Measurements from ENCODE around the gene NOP14.
A peak's percentile ranks its signal among the peaks of the same experiment; 100 is the strongest.
"Not testable (repeated sequence)": the region's sequence is repeated elsewhere in the genome, so short reads cannot be mapped to it uniquely, and the experiment has no call there.

The NOP14 gene

DNA sequence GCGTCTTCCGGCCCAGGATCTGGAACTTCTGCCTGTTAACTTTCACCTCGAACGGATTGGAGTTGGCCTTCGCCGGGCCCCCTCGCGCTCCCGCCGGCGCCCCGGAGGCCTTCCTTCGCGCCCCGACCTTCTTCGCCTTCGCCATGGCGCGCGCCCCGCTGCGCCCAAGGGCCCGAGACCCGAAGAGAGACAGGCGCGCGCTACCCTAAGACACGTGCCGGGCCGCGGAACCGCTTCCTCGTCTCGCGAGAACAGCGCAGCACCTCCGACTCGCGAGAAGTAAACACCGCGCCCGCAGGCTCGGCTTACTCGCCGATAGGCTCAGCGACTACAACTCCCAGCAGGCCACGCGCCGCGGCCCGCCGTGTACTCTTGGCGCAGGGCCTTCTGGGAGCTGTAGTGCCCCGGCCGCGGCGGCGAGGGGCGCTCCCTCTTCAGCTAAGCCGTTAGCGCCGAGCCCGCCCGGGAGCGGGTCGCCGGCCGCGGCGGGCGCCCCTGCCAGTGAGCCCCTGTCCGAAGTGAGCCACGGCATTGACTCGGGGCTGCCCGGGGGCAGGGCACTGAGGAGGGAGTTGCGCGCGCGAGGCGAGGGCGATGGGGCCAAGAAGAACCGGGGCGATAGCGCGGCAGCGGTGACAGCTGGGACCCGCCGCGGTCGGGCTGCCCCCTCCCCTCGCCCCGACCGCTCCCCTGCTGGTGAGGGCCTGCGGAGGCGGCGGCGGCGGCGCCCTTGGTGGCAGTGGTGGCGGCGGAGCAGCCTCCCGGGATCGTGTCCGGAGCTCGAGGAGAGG is at the start of gene NOP14, which contains the start of gene GRK4:
NOP14 (minus strand) TSS at position 232 of the 791 bp plus-strand sequence; CDS start at position 145, 87 bp downstream.
GRK4 (plus strand) TSS at position 397 of the 791 bp plus-strand sequence. CDS start 500 bp downstream, outside the sequence.
- Histone ChIP-seq H3K9ac (ENCODE audit: low read depth, low read length) (peak within 1 kb of the TSS; percentile 84), H3K36me3 (ENCODE audit: insufficient read depth, low read depth, low read length) (peaks cover 7% of the 10 kb centered on the region), H3K4me1 (ENCODE audit: insufficient read depth, low read length) (peaks cover 3% of the 10 kb centered on the region), H3K27ac (ENCODE audit: low read length) (peak within 1 kb of the TSS; percentile 49), H3K4me3 (ENCODE audit: low read length) (peak within 1 kb of the TSS; percentile 93), H3K27me3 (ENCODE audit: insufficient read depth, low read length) (peaks cover 16% of the 10 kb centered on the region), H3K9me3 (ENCODE audit: insufficient read depth, low read depth, low read length) (no peaks in the 10 kb centered on the region; the same call in 1 of the 2 replicates)

DNA sequence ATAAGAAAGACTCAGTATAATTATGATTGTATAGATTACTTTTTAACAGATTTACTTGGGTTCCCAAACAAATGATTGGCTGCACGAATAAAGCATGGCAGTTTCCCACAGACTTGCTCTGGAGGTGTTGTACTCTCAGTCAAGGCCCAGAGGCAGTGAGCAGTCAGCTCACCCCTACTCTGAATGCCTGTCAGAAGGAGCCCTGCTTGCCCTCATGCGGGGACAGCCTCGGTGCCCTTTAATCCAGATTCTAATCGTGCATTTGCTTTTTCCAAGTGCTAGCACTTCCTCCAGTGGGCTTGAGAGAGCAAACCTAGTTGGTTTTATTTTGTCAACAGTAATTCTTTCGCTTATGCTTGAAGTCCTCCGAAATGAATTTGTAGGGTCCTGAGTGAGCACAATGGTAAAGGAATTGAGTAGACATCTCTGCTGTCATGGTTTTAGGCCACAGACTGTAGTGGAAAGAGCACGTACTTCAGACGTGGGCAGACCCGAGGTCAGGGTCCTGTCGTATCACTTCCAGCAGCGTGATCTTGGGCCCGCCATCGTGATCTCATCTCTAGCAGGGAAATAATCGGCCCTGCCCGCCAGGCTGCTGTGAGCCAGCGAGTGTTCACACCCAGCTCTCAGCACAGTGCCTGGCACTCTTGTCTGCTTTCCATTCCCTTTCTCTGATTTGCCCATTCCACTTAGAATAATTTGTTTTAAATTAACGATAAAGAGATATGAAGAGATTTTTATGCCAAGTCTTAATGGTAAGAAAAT is 48.4 kb upstream of the NOP14 start:
- no peaks in the 10 kb centered on the region for H3K9me3 ChIP-seq (ENCODE audit: insufficient read depth, low read depth, low read length)
- H3K27ac ChIP-seq (ENCODE audit: low read length), result no peak overlapping the region
- H3K9ac ChIP-seq (ENCODE audit: low read depth, low read length), result no peak overlapping the region
- no peaks in the 10 kb centered on the region for H3K27me3 ChIP-seq (ENCODE audit: insufficient read depth, low read length)
- H3K4me1 ChIP-seq (ENCODE audit: insufficient read depth, low read length), result no peaks in the 10 kb centered on the region
- no peaks in the 10 kb centered on the region for H3K36me3 ChIP-seq (ENCODE audit: insufficient read depth, low read depth, low read length)
- H3K4me3 ChIP-seq (ENCODE audit: low read length), result no peak overlapping the region

DNA sequence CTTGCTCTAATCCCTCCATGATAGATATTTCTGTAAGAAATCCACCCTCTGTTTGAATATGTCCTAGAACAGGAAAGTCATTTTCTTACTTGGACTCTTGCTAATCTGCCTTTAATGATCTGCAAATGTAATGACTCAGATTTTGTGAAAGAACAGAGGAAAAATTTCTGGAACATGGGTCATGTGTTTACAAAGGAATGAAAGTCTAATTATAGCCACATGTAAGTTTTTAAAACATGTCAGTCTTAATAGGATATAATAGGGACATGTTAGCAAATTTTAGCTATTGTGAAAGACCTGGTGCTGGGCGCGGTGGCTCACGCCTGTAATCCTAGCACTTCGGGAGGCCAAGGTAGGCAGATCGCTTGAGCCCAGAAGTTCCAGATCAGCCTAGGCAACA is 47.8 kb upstream of the NOP14 start:
- Histone ChIP-seq H3K4me3 (ENCODE audit: low read length) (no peak overlapping the region), H3K9ac (ENCODE audit: low read depth, low read length) (no peak overlapping the region), H3K36me3 (ENCODE audit: insufficient read depth, low read depth, low read length) (no peaks in the 10 kb centered on the region), H3K9me3 (ENCODE audit: insufficient read depth, low read depth, low read length) (no peaks in the 10 kb centered on the region), H3K27me3 (ENCODE audit: insufficient read depth, low read length) (no peaks in the 10 kb centered on the region), H3K4me1 (ENCODE audit: insufficient read depth, low read length) (no peaks in the 10 kb centered on the region), H3K27ac (ENCODE audit: low read length) (no peak overlapping the region)

- no peaks in the 10 kb centered on the region for H3K27me3 ChIP-seq (ENCODE audit: insufficient read depth, low read length)
- H3K4me1 ChIP-seq (ENCODE audit: insufficient read depth, low read length), result no peaks in the 10 kb centered on the region
- H3K36me3 ChIP-seq (ENCODE audit: insufficient read depth, low read depth, low read length), result no peaks in the 10 kb centered on the region
- no peak overlapping the region for H3K4me3 ChIP-seq (ENCODE audit: low read length)
- no peak overlapping the region for H3K27ac ChIP-seq (ENCODE audit: low read length)
- H3K9me3 ChIP-seq (ENCODE audit: insufficient read depth, low read depth, low read length), result no peaks in the 10 kb centered on the region
- no peak overlapping the region for H3K9ac ChIP-seq (ENCODE audit: low read depth, low read length)
Observed at GRCh38 chr4:3010577-3010976, 47.4 kb upstream of the NOP14 start.

GRCh38 chr4:3009422-3009821 is 46.2 kb upstream of the NOP14 start:
- Histone ChIP-seq H3K9me3 (ENCODE audit: insufficient read depth, low read depth, low read length) (no peaks in the 10 kb centered on the region), H3K27ac (ENCODE audit: low read length) (no peak overlapping the region), H3K9ac (ENCODE audit: low read depth, low read length) (no peak overlapping the region), H3K4me1 (ENCODE audit: insufficient read depth, low read length) (no peaks in the 10 kb centered on the region), H3K27me3 (ENCODE audit: insufficient read depth, low read length) (no peaks in the 10 kb centered on the region), H3K4me3 (ENCODE audit: low read length) (no peak overlapping the region), H3K36me3 (ENCODE audit: insufficient read depth, low read depth, low read length) (no peaks in the 10 kb centered on the region)

DNA sequence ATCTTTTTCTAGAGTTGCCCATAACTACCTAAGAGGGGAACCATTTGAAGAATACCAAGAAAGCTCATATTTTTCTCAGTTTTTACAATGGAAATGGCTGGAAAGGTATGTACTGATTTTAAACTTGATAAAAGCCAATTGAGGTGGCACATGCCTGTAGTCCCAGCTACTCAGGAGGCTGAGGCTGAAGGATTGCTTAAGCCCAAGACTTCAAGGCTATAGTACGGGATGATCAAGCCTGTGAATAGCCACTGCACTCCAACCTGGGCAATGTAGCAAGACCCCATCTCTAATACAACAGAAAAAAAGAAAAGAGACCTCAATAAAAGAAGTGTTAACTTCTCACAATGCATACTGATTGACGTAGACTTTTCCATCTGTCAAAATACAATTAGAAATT is 44.5 kb upstream of the NOP14 start:
- no peak overlapping the region for H3K4me3 ChIP-seq (ENCODE audit: low read length)
- no peaks in the 10 kb centered on the region for H3K4me1 ChIP-seq (ENCODE audit: insufficient read depth, low read length)
- H3K27me3 ChIP-seq (ENCODE audit: insufficient read depth, low read length), result no peaks in the 10 kb centered on the region
- no peak overlapping the region for H3K9ac ChIP-seq (ENCODE audit: low read depth, low read length)
- no peaks in the 10 kb centered on the region for H3K36me3 ChIP-seq (ENCODE audit: insufficient read depth, low read depth, low read length)
- H3K27ac ChIP-seq (ENCODE audit: low read length), result no peak overlapping the region
- H3K9me3 ChIP-seq (ENCODE audit: insufficient read depth, low read depth, low read length), result no peaks in the 10 kb centered on the region

GRCh38 chr4:2996415-2996814 is 33.2 kb upstream of the NOP14 start:
- no peaks in the 10 kb centered on the region for H3K36me3 ChIP-seq (ENCODE audit: insufficient read depth, low read depth, low read length)
- H3K9me3 ChIP-seq (ENCODE audit: insufficient read depth, low read depth, low read length), result no peaks in the 10 kb centered on the region
- H3K27me3 ChIP-seq (ENCODE audit: insufficient read depth, low read length), result no peaks in the 10 kb centered on the region
- no peak overlapping the region for H3K27ac ChIP-seq (ENCODE audit: low read length)
- H3K4me3 ChIP-seq (ENCODE audit: low read length), result no peak overlapping the region
- H3K4me1 ChIP-seq (ENCODE audit: insufficient read depth, low read length), result no peaks in the 10 kb centered on the region
- no peak overlapping the region for H3K9ac ChIP-seq (ENCODE audit: low read depth, low read length)

GRCh38 chr4:2995546-2996265 is 32.5 kb upstream of the NOP14 start:
- no peaks in the 10 kb centered on the region for H3K4me1 ChIP-seq (ENCODE audit: insufficient read depth, low read length)
- no peak overlapping the region for H3K4me3 ChIP-seq (ENCODE audit: low read length)
- no peak overlapping the region for H3K27ac ChIP-seq (ENCODE audit: low read length)
- no peaks in the 10 kb centered on the region for H3K27me3 ChIP-seq (ENCODE audit: insufficient read depth, low read length)
- no peak overlapping the region for H3K9ac ChIP-seq (ENCODE audit: low read depth, low read length)
- H3K9me3 ChIP-seq (ENCODE audit: insufficient read depth, low read depth, low read length), result no peaks in the 10 kb centered on the region
- H3K36me3 ChIP-seq (ENCODE audit: insufficient read depth, low read depth, low read length), result no peaks in the 10 kb centered on the region

- H3K36me3 ChIP-seq (ENCODE audit: insufficient read depth, low read depth, low read length), result no peaks in the 10 kb centered on the region
- no peak overlapping the region for H3K9ac ChIP-seq (ENCODE audit: low read depth, low read length)
- H3K27me3 ChIP-seq (ENCODE audit: insufficient read depth, low read length), result no peaks in the 10 kb centered on the region
- H3K4me1 ChIP-seq (ENCODE audit: insufficient read depth, low read length), result no peaks in the 10 kb centered on the region
- H3K9me3 ChIP-seq (ENCODE audit: insufficient read depth, low read depth, low read length), result no peaks in the 10 kb centered on the region
- no peak overlapping the region for H3K27ac ChIP-seq (ENCODE audit: low read length)
- no peak overlapping the region for H3K4me3 ChIP-seq (ENCODE audit: low read length)
Observed at GRCh38 chr4:2994917-2995316, 31.7 kb upstream of the NOP14 start.

DNA sequence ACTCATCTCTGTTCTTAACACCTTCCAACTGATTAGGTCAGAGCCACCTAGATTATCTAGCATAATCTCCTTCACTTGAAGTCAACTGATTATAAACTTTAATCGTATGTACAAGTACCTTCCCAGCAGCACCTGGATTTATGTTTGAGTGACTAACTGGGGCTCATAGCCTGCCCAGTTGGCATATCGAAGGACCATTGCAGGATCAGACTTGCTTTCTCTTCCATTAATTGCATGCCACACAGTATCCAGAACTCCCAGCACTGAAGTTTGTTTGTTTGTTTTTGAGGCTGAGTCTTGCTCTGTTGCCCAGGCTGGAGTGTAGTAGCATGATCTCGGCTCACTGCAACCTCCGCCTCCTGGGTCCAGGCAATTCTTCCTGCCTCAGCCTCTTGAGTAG is 28.0 kb upstream of the NOP14 start:
- Histone ChIP-seq H3K4me1 (ENCODE audit: insufficient read depth, low read length) (no peaks in the 10 kb centered on the region), H3K36me3 (ENCODE audit: insufficient read depth, low read depth, low read length) (no peaks in the 10 kb centered on the region), H3K9me3 (ENCODE audit: insufficient read depth, low read depth, low read length) (no peaks in the 10 kb centered on the region), H3K4me3 (ENCODE audit: low read length) (no peak overlapping the region), H3K9ac (ENCODE audit: low read depth, low read length) (no peak overlapping the region), H3K27ac (ENCODE audit: low read length) (no peak overlapping the region), H3K27me3 (ENCODE audit: insufficient read depth, low read length) (no peaks in the 10 kb centered on the region)

GRCh38 chr4:2983715-2984114 is 20.5 kb upstream of the NOP14 start:
- peaks cover 15% of the 10 kb centered on the region for H3K9me3 ChIP-seq (ENCODE audit: insufficient read depth, low read depth, low read length)
- H3K27ac ChIP-seq (ENCODE audit: low read length); H3K4me1 ChIP-seq (ENCODE audit: insufficient read depth, low read length); H3K36me3 ChIP-seq (ENCODE audit: insufficient read depth, low read depth, low read length); H3K9ac ChIP-seq (ENCODE audit: low read depth, low read length); H3K4me3 ChIP-seq (ENCODE audit: low read length); H3K27me3 ChIP-seq (ENCODE audit: insufficient read depth, low read length): not testable (repeated sequence)

Measured in iPS-20b (cell line).